ENCODE data around the gene KMO.

DNA sequence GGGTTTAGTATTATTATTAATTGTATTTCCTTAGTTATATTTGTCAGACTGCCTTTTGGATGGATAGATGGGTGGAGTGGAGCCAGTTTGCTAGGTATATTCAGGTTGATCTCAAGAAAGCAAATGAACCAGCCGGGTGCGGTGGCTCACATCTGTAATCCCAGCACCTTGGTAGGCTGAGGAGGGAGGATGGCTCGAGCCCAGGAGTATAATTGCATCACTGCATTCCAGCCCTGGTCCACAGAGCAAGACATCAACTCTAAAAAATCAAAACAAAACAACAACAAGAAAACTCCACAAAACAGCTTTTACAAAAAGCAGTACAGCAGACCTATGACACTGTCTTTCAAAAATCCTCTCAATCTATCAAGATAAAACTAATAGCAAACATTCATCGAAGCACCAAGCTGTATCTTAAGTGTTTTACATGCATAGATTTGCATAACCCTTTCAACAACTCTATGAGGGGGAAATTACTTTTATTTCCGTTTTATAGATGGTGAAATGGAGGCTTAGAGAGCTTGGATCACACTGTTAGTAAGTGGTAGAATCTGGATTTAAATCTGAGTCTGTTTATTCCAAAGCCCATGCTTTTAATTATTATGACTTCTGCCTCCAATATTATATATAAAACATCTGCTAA lies 25.5 kb downstream of the KMO start:
- TF ChIP-seq JUND (IDR thresholded peaks at IDR 0.05; ENCODE audit: low read length) (no peak), EZH2 (IDR thresholded peaks at IDR 0.05; ENCODE audit: low read depth, low read length, severe bottlenecking) (no peak), POLR2A (IDR thresholded peaks at IDR 0.05; ENCODE audit: control extremely low read depth in 1 of 2, low read depth in 2 of 2, low read length in 2 of 2) (no peak), GABPA (IDR thresholded peaks at IDR 0.05; ENCODE audit: borderline replicate concordance, insufficient read depth, low read length) (no peak), SP1 (IDR thresholded peaks at IDR 0.05; ENCODE audit: low read depth, low read length) (no peak), CHD2 (IDR thresholded peaks at IDR 0.05; ENCODE audit: low read length) (no peak), KDM1A (IDR thresholded peaks at IDR 0.05; ENCODE audit: borderline replicate concordance, low read length) (no peak), ASH2L (IDR thresholded peaks at IDR 0.05; ENCODE audit: low read length) (no peak)
- TF ChIP-seq, protein P1, sequence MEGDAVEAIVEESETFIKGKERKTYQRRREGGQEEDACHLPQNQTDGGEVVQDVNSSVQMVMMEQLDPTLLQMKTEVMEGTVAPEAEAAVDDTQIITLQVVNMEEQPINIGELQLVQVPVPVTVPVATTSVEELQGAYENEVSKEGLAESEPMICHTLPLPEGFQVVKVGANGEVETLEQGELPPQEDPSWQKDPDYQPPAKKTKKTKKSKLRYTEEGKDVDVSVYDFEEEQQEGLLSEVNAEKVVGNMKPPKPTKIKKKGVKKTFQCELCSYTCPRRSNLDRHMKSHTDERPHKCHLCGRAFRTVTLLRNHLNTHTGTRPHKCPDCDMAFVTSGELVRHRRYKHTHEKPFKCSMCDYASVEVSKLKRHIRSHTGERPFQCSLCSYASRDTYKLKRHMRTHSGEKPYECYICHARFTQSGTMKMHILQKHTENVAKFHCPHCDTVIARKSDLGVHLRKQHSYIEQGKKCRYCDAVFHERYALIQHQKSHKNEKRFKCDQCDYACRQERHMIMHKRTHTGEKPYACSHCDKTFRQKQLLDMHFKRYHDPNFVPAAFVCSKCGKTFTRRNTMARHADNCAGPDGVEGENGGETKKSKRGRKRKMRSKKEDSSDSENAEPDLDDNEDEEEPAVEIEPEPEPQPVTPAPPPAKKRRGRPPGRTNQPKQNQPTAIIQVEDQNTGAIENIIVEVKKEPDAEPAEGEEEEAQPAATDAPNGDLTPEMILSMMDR (IDR thresholded peaks at IDR 0.05; ENCODE audit: control extremely low read depth in 1 of 3, insufficient read depth in 1 of 3, low read depth in 1 of 3, low read length in 3 of 3) = no peak
- TF ChIP-seq, protein P2, sequence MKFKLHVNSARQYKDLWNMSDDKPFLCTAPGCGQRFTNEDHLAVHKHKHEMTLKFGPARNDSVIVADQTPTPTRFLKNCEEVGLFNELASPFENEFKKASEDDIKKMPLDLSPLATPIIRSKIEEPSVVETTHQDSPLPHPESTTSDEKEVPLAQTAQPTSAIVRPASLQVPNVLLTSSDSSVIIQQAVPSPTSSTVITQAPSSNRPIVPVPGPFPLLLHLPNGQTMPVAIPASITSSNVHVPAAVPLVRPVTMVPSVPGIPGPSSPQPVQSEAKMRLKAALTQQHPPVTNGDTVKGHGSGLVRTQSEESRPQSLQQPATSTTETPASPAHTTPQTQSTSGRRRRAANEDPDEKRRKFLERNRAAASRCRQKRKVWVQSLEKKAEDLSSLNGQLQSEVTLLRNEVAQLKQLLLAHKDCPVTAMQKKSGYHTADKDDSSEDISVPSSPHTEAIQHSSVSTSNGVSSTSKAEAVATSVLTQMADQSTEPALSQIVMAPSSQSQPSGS (IDR thresholded peaks at IDR 0.05; ENCODE audit: low read length) = no peak
- TF ChIP-seq, protein P3, sequence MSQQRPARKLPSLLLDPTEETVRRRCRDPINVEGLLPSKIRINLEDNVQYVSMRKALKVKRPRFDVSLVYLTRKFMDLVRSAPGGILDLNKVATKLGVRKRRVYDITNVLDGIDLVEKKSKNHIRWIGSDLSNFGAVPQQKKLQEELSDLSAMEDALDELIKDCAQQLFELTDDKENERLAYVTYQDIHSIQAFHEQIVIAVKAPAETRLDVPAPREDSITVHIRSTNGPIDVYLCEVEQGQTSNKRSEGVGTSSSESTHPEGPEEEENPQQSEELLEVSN (IDR thresholded peaks at IDR 0.05) = no peak
